A673 (cell line): ENCODE measurements around the gene CYSRT1. TPM values are rescaled to one million over a fixed set of nuclear protein-coding genes. Genes with fewer than 3 reads are reported as not detected.

Experiments
- BruUV-seq: library from RNA; stranded (reverse); fragments of 400-500 nt; replicated peaks from 2 replicates; lab custom pipeline; 2021; lab: Mats Ljungman, UMichigan
- CTCF ChIA-PET: fragments of 300-600 bp; sonication (Branson Sonifier 250); formaldehyde crosslinking; loops from one replicate; lab custom pipeline; 2022; ENCODE audit warnings: antibody characterized with exemption; lab: Charles Lee
- POLR2A ChIA-PET: fragments of 300-600 bp; sonication (Branson Sonifier 250); formaldehyde crosslinking; loops from one replicate; lab custom pipeline; 2022; ENCODE audit warnings: antibody characterized with exemption; ENCODE audit not compliant: low non-redundant PET; lab: Charles Lee
- DNase-seq: peaks from one replicate; pipeline ENCODE4 v3.0.0-alpha.2; 2015; ENCODE audit warnings: low spot score
- H3K27ac ChIP-seq: fragments of 200-600 bp; sonication (generic); 2 replicates; pipeline ENCODE4 v1.5.1; 2016; ENCODE audit warnings: mixed run types, low read depth, mild to moderate bottlenecking, mixed read lengths, antibody characterized with exemption, low read length; ENCODE audit not compliant: poor library complexity, severe bottlenecking
- H3K27me3 ChIP-seq: fragments of 200-600 bp; sonication (generic); replicated peaks from 2 replicates; pipeline ENCODE4 v1.6.1; 2017; ENCODE audit warnings: mixed run types, low read depth, mild to moderate bottlenecking, mixed read lengths, antibody characterized with exemption, low read length; ENCODE audit not compliant: insufficient read depth, poor library complexity
- H3K36me3 ChIP-seq: fragments of 200-600 bp; sonication (generic); 2 replicates; pipeline ENCODE4 v1.6.1; 2016; ENCODE audit warnings: mixed run types, mild to moderate bottlenecking, mixed read lengths, antibody characterized with exemption, low read length; ENCODE audit not compliant: insufficient read depth, poor library complexity, severe bottlenecking
- H3K4me1 ChIP-seq: fragments of 200-600 bp; sonication (generic); 2 replicates; pipeline ENCODE4 v1.6.1; 2017; ENCODE audit warnings: mixed run types, mild to moderate bottlenecking, mixed read lengths, antibody characterized with exemption, low read length; ENCODE audit not compliant: insufficient read depth, poor library complexity, severe bottlenecking
- H3K4me3 ChIP-seq: fragments of 200-600 bp; sonication (generic); 2 replicates; pipeline ENCODE4 v1.5.1; 2016; ENCODE audit warnings: low read depth, mixed run types, mild to moderate bottlenecking, mixed read lengths, low read length; ENCODE audit not compliant: poor library complexity, severe bottlenecking
- H3K9me3 ChIP-seq: fragments of 200-600 bp; sonication (generic); 2 replicates; pipeline ENCODE4 v1.6.1; 2016; ENCODE audit warnings: mixed run types, low read depth, mild to moderate bottlenecking, mixed read lengths, antibody characterized with exemption, low read length; ENCODE audit not compliant: poor library complexity, severe bottlenecking
- EZH2 ChIP-seq: fragments of 200-600 bp; sonication (generic); IDR thresholded peaks from 2 replicates; pipeline ENCODE4 v1.6.1; 2017; ENCODE audit warnings: borderline replicate concordance, low read depth, mild to moderate bottlenecking, mixed read lengths, antibody characterized with exemption, low read length; ENCODE audit not compliant: poor library complexity, severe bottlenecking
- intact Hi-C: fragments of 100-400 bp; cut with micrococcal nuclease; formaldehyde crosslinking; loops from one replicate; pipeline ENCODE4 v1.10.0; 2022; ENCODE audit not compliant: unreplicated experiment
- total RNA-seq: library from RNA; stranded (reverse); gene quantifications from 2 replicates; pipeline ENCODE4 v1.2.3, GENCODE V29; 2021
- TF ChIP-seq, protein P1 (sequence below): fragments of 300-800, 200-600 bp; sonication (generic); conservative IDR thresholded peaks from 2 replicates; pipeline ENCODE4 v1.5.1; 2017; ENCODE audit warnings: low read depth, mild to moderate bottlenecking, antibody characterized with exemption, low read length, moderate library complexity, mixed read lengths

CYSRT1 gene
- total RNA-seq, 1 experiment from 2014 or later: 0.37 TPM

DNA sequence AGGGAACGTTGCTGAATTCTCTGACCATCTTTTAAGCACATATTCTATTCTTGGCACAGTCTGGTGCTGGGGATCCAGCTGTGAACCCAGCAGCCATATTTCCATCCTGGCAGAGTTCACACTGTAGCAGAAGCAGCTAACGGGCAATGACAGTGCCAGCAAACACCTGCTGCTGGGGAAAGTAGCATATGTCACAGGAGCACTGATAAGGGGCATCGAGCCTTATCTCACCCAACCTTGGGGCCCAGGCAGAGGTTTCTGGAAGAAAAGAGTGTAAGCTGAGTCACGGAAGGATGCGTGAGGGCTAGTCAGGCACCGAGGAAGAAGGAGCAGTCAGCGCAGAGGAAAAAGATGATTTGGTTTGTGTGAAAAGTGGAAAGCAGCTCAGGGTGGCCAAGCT lies 18.4 kb upstream of the CYSRT1 start:
- no peak for DNase-seq
- CTCF ChIA-PET: no interaction called here
- intact Hi-C loops: no loop called here

DNA sequence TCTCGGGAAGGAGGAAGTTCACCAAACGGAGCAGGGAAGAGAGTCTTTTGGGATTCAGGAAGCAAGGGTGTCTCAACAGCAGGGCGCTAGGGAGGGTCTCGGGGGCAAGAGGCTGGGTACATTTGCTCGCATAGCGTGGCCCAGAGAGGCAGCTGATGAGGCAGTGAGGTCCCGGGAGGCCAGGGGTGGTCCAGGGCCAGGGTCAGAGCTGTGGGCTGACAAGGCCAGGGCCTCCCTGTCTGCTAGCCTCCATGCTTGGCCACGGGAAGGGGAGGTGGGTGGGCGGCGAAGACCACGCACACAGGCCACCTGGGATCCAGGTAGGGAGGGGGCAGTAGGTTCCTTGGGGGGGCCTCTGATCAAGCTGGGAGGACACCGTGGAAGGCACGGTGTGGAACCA lies 13.4 kb upstream of the CYSRT1 start:
- DNase-seq: no peak
- Histone ChIP-seq H3K4me3 (no peak overlapping the region), H3K4me1 (peaks cover 5% of the 10 kb centered on the region), H3K27me3 (no peaks in the 10 kb centered on the region), H3K27ac (peak overlapping the region; percentile 10), H3K9me3 (no peaks in the 10 kb centered on the region), H3K36me3 (peaks cover 5% of the 10 kb centered on the region)
- intact Hi-C loops: no loop called here
- ChIA-PET POLR2A (no interaction called here), CTCF (no interaction called here)
- TF ChIP-seq EZH2: no peak
- TF ChIP-seq, protein P1, sequence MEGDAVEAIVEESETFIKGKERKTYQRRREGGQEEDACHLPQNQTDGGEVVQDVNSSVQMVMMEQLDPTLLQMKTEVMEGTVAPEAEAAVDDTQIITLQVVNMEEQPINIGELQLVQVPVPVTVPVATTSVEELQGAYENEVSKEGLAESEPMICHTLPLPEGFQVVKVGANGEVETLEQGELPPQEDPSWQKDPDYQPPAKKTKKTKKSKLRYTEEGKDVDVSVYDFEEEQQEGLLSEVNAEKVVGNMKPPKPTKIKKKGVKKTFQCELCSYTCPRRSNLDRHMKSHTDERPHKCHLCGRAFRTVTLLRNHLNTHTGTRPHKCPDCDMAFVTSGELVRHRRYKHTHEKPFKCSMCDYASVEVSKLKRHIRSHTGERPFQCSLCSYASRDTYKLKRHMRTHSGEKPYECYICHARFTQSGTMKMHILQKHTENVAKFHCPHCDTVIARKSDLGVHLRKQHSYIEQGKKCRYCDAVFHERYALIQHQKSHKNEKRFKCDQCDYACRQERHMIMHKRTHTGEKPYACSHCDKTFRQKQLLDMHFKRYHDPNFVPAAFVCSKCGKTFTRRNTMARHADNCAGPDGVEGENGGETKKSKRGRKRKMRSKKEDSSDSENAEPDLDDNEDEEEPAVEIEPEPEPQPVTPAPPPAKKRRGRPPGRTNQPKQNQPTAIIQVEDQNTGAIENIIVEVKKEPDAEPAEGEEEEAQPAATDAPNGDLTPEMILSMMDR: no peak
- BruUV-seq: no TSS peak

More for the DNA sequence above, 18.4 kb upstream of the CYSRT1 start:
- Histone ChIP-seq H3K4me1 (peaks cover 25% of the 10 kb centered on the region), H3K27ac (no peak overlapping the region), H3K36me3 (peaks cover 6% of the 10 kb centered on the region), H3K9me3 (no peaks in the 10 kb centered on the region), H3K27me3 (no peaks in the 10 kb centered on the region), H3K4me3 (peak overlapping the region; percentile 97)
- TF ChIP-seq, protein P1: no peak
- no peak for TF ChIP-seq EZH2
- no TSS peak for BruUV-seq
- POLR2A ChIA-PET: no interaction called here

DNA sequence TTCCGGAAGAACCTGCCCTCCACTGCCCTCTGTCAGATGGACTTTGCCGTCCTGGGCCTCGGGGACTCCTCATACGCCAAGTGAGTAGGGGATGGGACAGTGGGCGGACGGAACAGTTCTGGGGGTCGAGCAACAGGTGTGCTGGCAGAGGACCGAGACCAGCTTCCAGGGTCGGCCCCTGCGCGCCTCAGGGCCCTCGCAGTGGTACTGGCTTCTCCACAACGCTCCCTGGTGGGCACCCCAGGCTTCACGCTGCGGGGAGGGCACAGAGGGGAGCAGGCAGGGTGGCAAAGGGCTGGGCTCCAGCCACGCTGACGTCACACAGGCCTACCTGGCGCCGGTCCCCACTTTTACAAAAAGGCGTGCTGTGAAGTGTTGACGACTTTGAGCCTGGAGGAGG lies 12.5 kb upstream of the CYSRT1 start:
- TF ChIP-seq EZH2: no peak
- TF ChIP-seq, protein P1: no peak
- Histone ChIP-seq H3K27ac (no peak overlapping the region), H3K9me3 (no peaks in the 10 kb centered on the region), H3K4me1 (no peaks in the 10 kb centered on the region), H3K36me3 (peaks cover 5% of the 10 kb centered on the region), H3K27me3 (no peaks in the 10 kb centered on the region), H3K4me3 (no peak overlapping the region)
- POLR2A ChIA-PET: interaction anchor here (0.6 kb wide), 1 partner anchor 10 kb away, joined by 8 read pairs; no protein-coding TSS in a partner anchor
- intact Hi-C loops: no loop called here
- no peak for DNase-seq
- no TSS peak for BruUV-seq
- CTCF ChIA-PET: interaction anchor here (0.8 kb wide), 1 partner anchor 12 kb away, joined by 4 read pairs; no protein-coding TSS in a partner anchor
